Suprapubic skin (tissue), 3 donors: ENCODE data around the gene UTF1.

Experiments used
- EP300 ChIP-seq: sonication (generic); formaldehyde crosslinking; IDR thresholded peaks from one replicate; pipeline ENCODE4 v1.6.1; 2017; ENCODE audit warnings: antibody characterized with exemption
- POLR2A ChIP-seq, 2 donors: fragments of 450-650 bp; IDR thresholded peaks; one replicate each; pipeline ENCODE4 v1.6.1; 2017; ENCODE audit warnings: antibody characterized with exemption in 2 of 2, mild to moderate bottlenecking in 2 of 2, moderate library complexity in 2 of 2
- TF ChIP-seq, protein P1 (sequence below), 2 donors: fragments of 200-600 bp in 1 of 2; fragments of 450-650 bp in 1 of 2; sonication (generic) in 1 of 2; IDR thresholded peaks; one replicate each; pipeline ENCODE4 v1.5.1; 2016 to 2019; ENCODE audit warnings: antibody characterized with exemption in 2 of 2, mild to moderate bottlenecking in 1 of 2, moderate library complexity in 1 of 2

DNA sequence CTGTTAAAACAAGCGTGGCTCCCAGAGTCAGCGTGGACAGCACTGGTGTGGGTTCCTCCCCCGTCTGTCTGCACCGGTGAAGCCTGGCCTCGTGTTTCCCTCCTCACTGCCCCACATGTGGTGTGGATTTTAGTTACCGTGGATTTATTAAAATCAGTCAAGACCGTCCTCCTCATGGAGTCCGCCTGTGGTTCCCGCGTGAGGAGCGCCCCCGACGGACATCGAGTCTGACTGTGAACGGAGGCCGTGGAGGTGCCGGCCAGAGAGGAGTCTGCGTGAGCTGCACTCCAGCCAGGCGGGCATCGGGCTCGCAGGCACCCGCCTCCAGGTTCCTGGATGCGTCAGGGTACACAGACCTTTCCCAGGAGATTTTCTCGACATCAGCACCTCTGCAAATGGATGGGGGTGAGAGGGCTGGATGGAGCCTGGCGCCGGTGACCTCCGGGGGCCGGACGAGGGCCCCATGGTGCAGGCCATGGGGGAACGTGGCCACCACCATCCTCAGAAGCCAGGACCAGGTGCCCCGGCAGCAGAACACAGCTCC, 26.3 kb upstream of the UTF1 start:
- TF ChIP-seq, protein P1, sequence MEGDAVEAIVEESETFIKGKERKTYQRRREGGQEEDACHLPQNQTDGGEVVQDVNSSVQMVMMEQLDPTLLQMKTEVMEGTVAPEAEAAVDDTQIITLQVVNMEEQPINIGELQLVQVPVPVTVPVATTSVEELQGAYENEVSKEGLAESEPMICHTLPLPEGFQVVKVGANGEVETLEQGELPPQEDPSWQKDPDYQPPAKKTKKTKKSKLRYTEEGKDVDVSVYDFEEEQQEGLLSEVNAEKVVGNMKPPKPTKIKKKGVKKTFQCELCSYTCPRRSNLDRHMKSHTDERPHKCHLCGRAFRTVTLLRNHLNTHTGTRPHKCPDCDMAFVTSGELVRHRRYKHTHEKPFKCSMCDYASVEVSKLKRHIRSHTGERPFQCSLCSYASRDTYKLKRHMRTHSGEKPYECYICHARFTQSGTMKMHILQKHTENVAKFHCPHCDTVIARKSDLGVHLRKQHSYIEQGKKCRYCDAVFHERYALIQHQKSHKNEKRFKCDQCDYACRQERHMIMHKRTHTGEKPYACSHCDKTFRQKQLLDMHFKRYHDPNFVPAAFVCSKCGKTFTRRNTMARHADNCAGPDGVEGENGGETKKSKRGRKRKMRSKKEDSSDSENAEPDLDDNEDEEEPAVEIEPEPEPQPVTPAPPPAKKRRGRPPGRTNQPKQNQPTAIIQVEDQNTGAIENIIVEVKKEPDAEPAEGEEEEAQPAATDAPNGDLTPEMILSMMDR (IDR thresholded peaks at IDR 0.05) = no peak
- no peak for TF ChIP-seq POLR2A (IDR thresholded peaks at IDR 0.05)
- TF ChIP-seq EP300 = no peak
